Activated T-cell treated with anti-CD3 and anti-CD28 coated beads for 4 hours (primary cell): ENCODE data around the gene SLFN5.
"Not testable (repeated sequence)": the region's sequence is repeated elsewhere in the genome, so short reads cannot be mapped to it uniquely, and the experiment has no call there.

Source experiments
- DNase-seq: peaks from one replicate; pipeline ENCODE4 v3.0.0-alpha.2; 2020

Gene SLFN5

DNA sequence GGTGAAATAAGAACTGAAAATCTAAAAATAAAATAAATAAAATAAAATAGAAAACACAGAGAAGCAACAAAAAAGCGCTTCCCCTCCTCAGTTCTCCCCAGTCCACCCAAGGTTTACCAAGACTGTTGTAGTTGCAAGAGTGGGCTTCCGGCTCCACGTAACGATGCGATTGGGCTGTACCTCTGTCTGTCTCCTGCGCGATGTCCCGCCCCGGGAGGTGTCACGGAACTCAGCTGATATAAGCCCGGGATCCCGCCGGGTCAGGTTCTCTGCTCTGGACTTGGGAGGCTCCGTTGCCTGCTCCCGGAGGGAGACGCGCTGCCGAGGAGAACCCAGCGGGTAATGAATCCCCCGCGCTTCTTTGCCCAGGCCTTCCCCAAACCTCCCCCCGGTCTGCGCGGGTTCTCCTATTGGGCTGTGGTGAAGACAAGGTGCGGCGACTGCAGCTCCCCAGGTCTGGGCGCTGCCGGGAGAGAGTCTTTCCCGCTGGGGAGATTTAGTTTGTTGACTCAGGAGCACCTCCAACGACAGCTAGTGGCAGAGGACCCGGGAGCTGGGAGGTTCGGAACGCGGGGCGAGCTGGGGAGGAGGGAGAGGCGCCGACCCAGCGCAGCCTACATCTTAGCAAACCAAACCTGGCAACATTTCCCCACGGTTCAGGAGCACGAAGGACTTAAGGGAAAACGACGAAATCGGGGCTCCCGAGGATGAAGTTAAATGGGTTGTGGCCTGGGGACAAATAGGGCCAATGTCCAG is at the start of gene SLFN5:
SLFN5 (plus strand) TSS at position 268 of the 756 bp plus-strand sequence. CDS start 15,619 bp downstream, outside the sequence.
- DNase-seq = peak; percentile 95

GRCh38 chr17:35194001-35194400 is 48.9 kb upstream of the SLFN5 start, which contains the start of gene SLC35G3:
Gene SLC35G3, minus strand, starts transcription at chr17:35194393. Its CDS starts 86 bp downstream, at chr17:35194307.
- DNase-seq = not testable (repeated sequence)

- DNase-seq = not testable (repeated sequence)
These were observed 47.8 kb upstream of the SLFN5 start for GRCh38 chr17:35195062-35195461.

- DNase-seq = not testable (repeated sequence)
These were observed 40.3 kb upstream of the SLFN5 start for GRCh38 chr17:35202582-35202981.

DNA sequence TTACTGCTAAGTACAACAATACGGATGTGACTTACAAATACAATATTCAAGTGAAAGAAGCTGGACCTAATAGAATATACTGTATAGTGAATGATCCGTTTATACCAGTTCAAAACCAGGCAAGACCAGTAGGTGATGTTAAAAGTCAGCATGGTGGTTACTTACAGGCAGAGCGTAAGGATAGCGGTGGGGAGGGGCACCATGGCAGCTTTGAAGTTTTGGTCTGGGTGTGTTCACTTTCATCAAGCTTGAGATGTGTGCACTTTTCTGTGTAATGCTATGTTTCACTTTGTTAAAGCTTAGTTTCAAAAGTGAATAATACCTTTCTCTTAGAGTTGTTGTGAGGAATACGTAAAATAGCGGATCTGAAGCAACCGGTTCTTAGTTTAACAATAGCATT is 32.1 kb upstream of the SLFN5 start:
- DNase-seq = no peak

DNA sequence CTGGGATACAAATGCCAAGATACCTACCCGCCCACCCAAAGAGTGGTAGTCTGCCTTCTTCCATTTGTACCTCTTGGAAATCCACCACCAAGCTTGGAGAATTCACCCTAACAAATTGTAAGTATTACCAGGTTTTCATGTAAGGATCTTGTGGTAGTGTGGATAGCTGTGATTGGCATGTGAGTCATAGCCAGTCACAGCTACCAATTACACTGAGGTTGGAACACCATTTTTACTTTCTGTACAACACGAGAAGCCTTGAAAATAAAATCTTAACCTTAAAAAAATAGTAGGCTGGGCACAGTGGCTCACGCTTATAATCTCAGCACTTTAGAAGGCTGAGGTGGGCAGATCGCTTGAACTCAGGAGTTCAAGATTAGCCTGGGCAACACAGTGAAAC is 30.2 kb upstream of the SLFN5 start:
- no peak for DNase-seq

DNA sequence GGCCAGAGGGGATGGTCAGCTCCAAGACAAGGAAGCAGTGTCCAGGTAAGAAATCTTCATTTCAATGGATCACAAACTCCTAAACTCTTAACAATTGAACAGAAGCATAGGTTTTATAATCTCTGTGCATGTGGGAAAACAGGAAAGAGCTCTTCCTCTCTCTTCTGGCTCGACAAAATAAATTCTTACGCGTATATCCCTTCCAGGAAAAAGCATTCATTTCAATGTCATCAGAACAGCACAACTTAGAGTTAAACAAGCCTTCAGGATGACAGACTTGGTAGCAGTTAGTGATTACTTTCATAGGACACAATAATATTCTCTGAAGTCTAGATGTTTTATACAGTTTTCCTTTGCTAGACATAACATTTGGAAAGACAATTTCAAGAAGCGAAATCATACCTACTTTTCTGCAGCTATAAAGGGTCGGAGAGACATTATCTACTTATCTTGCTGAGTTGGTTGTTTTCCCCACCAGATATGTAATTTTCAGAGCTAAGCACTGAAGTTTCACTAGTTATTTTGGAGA is 29.4 kb upstream of the SLFN5 start:
- DNase-seq = no peak

GRCh38 chr17:35214192-35214591 is 28.7 kb upstream of the SLFN5 start:
- DNase-seq = no peak

- DNase-seq = no peak
These were observed 28.1 kb upstream of the SLFN5 start for GRCh38 chr17:35214631-35215273.

- no peak for DNase-seq
These were observed 25.8 kb upstream of the SLFN5 start for GRCh38 chr17:35217107-35217506.

DNA sequence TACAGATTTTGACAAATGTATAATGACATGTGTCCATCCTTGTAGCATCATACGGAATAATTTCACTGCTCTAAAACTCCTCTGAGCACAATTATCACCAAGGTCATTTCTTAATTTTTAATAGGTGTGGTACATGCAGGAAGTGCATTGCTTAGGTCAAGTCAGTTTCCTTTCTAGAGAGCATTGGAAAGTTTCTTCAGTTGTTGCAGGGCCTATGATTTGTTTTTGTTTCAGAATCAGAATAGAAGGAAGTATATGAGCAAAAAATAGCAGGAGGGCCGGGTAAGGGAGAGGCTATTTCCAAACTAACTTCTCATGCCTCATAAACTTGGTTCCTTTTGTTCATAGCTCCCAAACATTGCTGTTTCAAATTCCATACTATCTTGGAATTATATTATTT is 24.0 kb upstream of the SLFN5 start:
- DNase-seq = no peak

DNA sequence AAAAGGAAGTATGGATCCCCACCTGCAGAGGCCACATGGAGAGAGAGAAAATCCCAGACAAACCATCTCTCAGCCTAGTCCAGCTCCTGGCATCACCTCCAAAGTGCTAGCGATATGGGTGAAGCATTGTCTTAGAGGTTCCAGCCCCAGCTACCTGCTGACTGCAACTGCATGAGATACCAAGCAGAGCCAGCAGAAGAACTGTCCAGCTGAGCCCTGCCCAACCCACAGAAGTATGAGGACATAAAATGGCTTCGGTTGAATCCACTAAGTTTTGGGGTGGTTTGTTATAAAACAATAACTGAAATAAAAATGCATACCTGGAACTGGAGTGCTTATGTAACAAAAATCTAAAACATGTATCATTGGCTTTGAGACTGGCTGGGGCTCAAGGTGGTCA is 20.4 kb upstream of the SLFN5 start:
- no peak for DNase-seq

DNA sequence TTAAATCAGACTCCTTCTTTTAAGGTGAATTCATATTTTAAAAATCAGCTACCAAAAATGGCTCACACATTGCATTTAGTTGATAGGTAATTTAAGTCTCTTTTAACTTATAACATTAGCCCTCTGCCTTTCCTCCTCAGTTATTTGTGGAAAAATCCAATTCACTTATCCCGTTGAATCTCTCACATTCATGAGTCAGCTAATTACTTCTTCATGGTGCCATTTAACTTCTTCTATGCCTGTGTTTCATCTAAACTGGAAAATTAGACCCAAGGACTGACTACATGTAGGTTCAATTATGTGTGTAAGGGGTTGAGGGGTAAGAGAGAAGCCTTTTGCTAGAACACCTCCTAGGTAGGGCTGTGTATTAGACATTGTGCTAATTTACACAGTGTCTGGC is 18.4 kb upstream of the SLFN5 start:
- DNase-seq = no peak

GRCh38 chr17:35227546-35227945 is 15.3 kb upstream of the SLFN5 start:
- no peak for DNase-seq

- no peak for DNase-seq
These were observed 13.2 kb upstream of the SLFN5 start for GRCh38 chr17:35229638-35230037.

- not testable (repeated sequence) for DNase-seq
These were observed 8.6 kb upstream of the SLFN5 start for GRCh38 chr17:35234315-35234714.

DNA sequence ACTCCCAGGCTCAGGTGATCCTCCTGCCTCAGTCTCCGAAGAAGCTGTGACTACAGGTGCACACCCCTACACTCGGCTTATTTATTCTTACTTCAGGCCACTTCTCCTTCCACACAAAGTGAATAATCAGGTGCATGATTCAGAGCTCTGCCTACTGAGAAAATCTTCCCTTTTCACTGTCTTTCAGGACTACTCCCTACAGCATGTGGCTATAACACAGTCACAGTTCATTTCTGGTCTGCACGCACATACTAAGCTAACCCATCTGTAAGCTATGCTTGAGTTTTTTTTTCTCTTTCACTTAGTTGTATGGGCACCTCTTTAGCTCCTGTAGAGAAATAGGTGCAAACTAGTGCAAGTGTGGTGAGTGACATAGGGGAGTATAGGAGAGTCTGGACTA is 7.6 kb upstream of the SLFN5 start:
- DNase-seq = no peak

DNA sequence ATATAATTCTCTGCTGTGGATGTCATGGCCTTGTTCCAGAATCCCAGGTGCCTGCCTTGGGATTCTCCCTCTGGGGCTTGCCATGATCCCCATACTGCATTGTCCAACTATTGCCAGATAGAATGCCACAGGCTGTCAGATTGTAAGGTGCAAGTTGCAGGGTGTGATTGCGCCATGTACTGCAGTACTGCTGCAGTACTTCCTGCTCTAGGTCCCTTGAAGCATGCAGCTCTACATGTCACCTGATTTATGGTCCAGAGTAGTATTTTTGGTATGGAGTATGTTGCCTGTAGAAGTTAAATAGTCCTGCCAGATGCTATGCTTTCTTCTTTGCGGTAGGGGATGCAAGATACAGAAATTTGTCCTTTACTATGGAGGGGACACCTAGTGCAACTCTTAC is 7.0 kb upstream of the SLFN5 start:
- DNase-seq = no peak

DNA sequence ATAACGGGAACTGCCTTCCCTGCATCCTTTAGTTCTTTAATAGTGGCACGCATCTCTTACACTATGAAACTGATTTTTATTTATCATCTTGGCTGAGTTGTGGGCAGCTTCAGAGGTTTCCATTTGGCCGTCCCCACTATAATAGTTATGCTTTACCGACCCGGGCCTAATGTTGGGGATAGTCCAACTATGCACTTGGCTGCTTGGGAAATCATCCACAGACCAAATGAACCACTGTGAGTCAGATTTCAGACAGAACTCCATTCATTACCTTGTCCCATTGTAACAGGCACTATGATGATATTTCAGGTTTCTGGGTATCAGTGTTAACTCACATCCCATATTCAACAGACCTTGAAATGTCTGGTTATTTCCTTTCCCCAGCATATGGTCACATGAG is 6.1 kb upstream of the SLFN5 start:
- no peak for DNase-seq

GRCh38 chr17:35238821-35239220 is 4.1 kb upstream of the SLFN5 start:
- DNase-seq = no peak

- DNase-seq = no peak
These were observed 3.0 kb upstream of the SLFN5 start for GRCh38 chr17:35239823-35240222.

DNA sequence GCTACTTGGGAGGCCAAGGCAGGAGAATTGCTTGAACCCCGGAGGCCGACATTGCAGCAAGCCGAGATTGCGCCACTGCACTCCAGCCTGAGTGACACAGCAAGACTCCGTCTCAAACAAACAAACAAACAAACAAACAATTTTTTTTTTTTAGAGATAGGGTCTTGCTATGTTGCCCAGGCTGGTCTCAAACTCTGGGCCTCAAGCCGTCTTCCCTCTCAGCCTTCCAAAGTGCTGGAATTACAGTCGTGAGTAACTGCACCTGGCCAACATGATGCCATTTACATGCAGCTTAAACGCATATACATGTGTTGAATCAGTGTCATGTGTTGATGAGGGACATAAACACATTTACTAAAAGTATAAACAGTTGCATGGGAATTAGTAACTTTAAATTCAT is 2.0 kb upstream of the SLFN5 start:
- DNase-seq = no peak

GRCh38 chr17:35241520-35241919 is 1.4 kb upstream of the SLFN5 start:
- DNase-seq = no peak

GRCh38 chr17:35242158-35242804 is 591 bp upstream of the SLFN5 start:
- DNase-seq = peak; percentile 69
